IPS-20b (cell line): ENCODE measurements around the gene HOOK2.
"Not testable (repeated sequence)": the region's sequence is repeated elsewhere in the genome, so short reads cannot be mapped to it uniquely, and the experiment has no call there.

Experiments
- H3K27ac ChIP-seq: one replicate; pipeline ENCODE4 v1.5.1; 2013; ENCODE audit warnings: low read length
- H3K27me3 ChIP-seq: 2 replicates; pipeline ENCODE4 v1.6.1; 2013; ENCODE audit warnings: mild to moderate bottlenecking, low read length, inconsistent platforms; ENCODE audit not compliant: insufficient read depth
- H3K36me3 ChIP-seq: 2 replicates; pipeline ENCODE4 v1.6.1; 2013; ENCODE audit warnings: low read depth, mild to moderate bottlenecking, inconsistent platforms, low read length, moderate library complexity; ENCODE audit not compliant: insufficient read depth
- H3K4me1 ChIP-seq: 2 replicates; pipeline ENCODE4 v1.6.1; 2013; ENCODE audit warnings: mild to moderate bottlenecking, control low read depth, inconsistent platforms, low read length, moderate library complexity; ENCODE audit not compliant: insufficient read depth
- H3K4me3 ChIP-seq: 2 replicates; pipeline ENCODE4 v1.5.1; 2013; ENCODE audit warnings: mild to moderate bottlenecking, low read length, inconsistent platforms
- H3K9ac ChIP-seq: 2 replicates; pipeline ENCODE4 v1.6.1; 2013; ENCODE audit warnings: low read depth, mild to moderate bottlenecking, inconsistent platforms, low read length, moderate library complexity
- H3K9me3 ChIP-seq: 2 replicates; pipeline ENCODE4 v1.6.1; 2013; ENCODE audit warnings: mild to moderate bottlenecking, low read depth, low read length, inconsistent platforms; ENCODE audit not compliant: insufficient read depth

HOOK2 gene

DNA sequence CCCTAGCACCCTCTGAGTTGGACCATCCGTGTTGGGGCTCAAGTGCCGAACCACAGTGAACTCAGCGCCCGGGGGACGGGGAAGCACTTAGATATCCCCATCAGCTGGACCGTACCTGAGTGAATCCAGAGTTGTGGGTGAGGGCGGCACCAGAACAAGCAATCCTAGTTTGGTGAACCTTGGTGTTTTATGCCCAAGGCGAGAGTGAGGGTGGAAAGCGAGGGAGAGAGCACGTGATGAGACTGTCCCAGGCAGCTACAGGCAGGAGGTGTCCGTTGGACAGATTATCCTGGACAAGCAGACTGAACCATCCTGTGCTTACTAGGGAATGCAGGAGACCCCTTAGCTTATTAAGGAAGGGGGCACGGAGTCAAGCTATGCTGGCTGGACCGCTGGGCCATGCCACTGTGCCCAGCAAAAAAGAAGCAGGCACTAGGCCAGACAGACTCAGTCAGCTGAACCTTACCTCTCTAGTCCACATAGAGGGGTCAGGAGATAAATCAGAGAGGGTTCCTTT lies 37.5 kb downstream of the HOOK2 start:
- no peaks in the 10 kb centered on the region; the same call in 1 of the 2 replicates for H3K4me1 ChIP-seq
- peak overlapping the region; percentile 70 for H3K27ac ChIP-seq
- H3K9ac ChIP-seq: peak overlapping the region; percentile 83
- H3K36me3 ChIP-seq: peaks cover 22% of the 10 kb centered on the region; the same call in 1 of the 2 replicates
- no peaks in the 10 kb centered on the region for H3K9me3 ChIP-seq
- H3K27me3 ChIP-seq: no peaks in the 10 kb centered on the region
- peak overlapping the region; percentile 95 for H3K4me3 ChIP-seq

- H3K9ac ChIP-seq: peak within 1 kb of the TSS; percentile 83
- peak within 1 kb of the TSS; percentile 70 for H3K27ac ChIP-seq
- no peaks in the 10 kb centered on the region for H3K27me3 ChIP-seq
Observed at GRCh38 chr19:12736995-12737834, 38.1 kb downstream of the HOOK2 start, which contains the start of gene GET3. Gene GET3 (plus strand): TSS chr19:12737497. CDS start chr19:12737506, 9 bp downstream.

GRCh38 chr19:12733369-12734214 lies 41.8 kb downstream of the HOOK2 start:
- no peaks in the 10 kb centered on the region; the same call in 1 of the 2 replicates for H3K4me1 ChIP-seq

More at GRCh38 chr19:12736995-12737834, 38.1 kb downstream of the HOOK2 start, which contains the start of gene GET3:
- no peaks in the 10 kb centered on the region; the same call in 1 of the 2 replicates for H3K4me1 ChIP-seq
- H3K9me3 ChIP-seq: no peaks in the 10 kb centered on the region
- peak within 1 kb of the TSS; percentile 95 for H3K4me3 ChIP-seq
- H3K36me3 ChIP-seq: peaks cover 21% of the 10 kb centered on the region; the same call in 1 of the 2 replicates

GRCh38 chr19:12731337-12731736 lies 44.0 kb downstream of the HOOK2 start:
- no peaks in the 10 kb centered on the region for H3K27me3 ChIP-seq
- H3K36me3 ChIP-seq: peaks cover 42% of the 10 kb centered on the region
- no peak overlapping the region for H3K4me3 ChIP-seq
- no peak overlapping the region for H3K9ac ChIP-seq
- no peaks in the 10 kb centered on the region; the same call in 1 of the 2 replicates for H3K4me1 ChIP-seq
- no peaks in the 10 kb centered on the region for H3K9me3 ChIP-seq
- no peak overlapping the region for H3K27ac ChIP-seq

More at GRCh38 chr19:12733369-12734214, 41.8 kb downstream of the HOOK2 start:
- no peaks in the 10 kb centered on the region for H3K27me3 ChIP-seq
- H3K36me3 ChIP-seq: peaks cover 39% of the 10 kb centered on the region
- H3K9me3 ChIP-seq: no peaks in the 10 kb centered on the region
- peak overlapping the region; percentile 89 for H3K4me3 ChIP-seq
- H3K9ac ChIP-seq: peak overlapping the region; percentile 89
- H3K27ac ChIP-seq: peak overlapping the region; percentile 49

DNA sequence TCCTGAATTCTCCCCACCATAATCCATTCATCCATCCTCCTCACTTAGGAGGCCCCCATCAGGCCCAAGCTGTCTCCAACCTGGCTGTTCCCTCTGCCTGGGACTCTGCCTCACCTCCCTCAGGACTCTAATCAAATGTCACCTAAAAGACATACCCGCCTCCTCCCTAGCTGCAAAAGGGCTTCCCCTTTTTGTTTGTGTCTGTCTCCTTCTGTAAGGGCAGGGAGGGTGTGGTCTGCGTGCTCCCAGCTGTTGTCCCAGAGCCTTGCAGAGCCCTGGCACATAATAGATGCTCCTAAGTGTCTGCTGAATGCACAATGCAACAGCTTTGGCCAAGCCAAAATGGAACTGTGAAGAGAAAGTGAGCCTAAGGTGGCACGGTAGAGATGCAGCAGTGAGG lies 45.3 kb downstream of the HOOK2 start:
- no peak overlapping the region for H3K27ac ChIP-seq
- no peaks in the 10 kb centered on the region; the same call in 1 of the 2 replicates for H3K4me1 ChIP-seq
- peaks cover 42% of the 10 kb centered on the region for H3K36me3 ChIP-seq

DNA sequence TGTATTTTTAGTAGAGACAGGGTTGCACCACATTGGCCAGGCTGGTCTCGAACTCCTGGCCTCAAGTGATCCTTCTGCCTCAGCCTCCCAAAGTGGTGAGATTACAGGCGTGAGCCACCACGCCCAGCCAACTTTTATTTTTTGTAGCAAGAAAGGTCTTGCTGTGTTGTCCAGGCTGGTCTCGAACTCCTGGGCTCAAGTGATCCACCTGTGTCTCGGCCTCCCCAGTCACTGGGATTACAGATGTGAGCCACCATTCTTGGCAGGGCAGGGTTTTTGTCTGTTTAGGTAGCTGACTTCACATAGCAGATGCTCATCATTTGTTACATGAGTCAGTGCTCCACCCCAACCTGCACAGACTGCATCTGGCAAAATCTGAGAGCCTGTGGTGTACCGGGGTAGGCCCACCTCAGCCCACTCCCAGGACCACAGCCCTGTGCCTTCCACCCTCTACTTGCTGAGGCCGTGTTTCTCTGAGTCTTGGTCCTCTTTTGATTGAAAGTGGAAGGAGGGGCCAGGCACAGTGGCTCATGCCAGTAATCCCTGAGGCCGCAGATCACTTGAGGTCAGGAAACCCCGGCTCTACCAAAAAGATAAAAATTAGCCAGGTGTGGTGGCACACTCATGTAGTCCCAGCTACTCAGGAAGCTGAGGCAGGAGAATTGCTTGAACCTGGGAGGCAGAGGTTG lies 47.5 kb downstream of the HOOK2 start:
- no peaks in the 10 kb centered on the region for H3K27me3 ChIP-seq
- no peaks in the 10 kb centered on the region; the same call in 1 of the 2 replicates for H3K4me1 ChIP-seq
- peaks cover 42% of the 10 kb centered on the region for H3K36me3 ChIP-seq
- H3K27ac ChIP-seq: no peak overlapping the region
- no peaks in the 10 kb centered on the region for H3K9me3 ChIP-seq
- no peak overlapping the region for H3K9ac ChIP-seq
- H3K4me3 ChIP-seq: no peak overlapping the region

More for the DNA sequence above, 45.3 kb downstream of the HOOK2 start:
- Histone ChIP-seq H3K9ac (no peak overlapping the region), H3K4me3 (no peak overlapping the region), H3K27me3 (no peaks in the 10 kb centered on the region), H3K9me3 (no peaks in the 10 kb centered on the region)

DNA sequence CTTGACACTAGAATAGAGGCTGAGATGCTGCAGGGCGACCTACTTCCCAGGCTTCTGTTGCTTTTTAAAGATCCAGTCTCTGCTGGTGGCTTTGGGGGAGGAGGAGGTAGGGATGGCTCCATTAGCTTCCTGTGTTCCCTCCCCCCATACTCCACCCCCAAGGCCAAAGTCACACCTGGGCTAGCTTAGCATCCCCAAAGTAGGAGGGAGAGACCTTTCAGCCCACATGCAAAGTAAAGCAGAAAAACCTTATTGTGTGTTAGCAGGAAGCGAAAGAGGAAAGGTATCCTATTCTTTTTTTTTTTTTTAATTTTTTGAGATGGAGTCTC lies 48.4 kb downstream of the HOOK2 start:
- Histone ChIP-seq H3K9ac (no peak overlapping the region; the same call in 1 of the 2 replicates), H3K27me3 (no peaks in the 10 kb centered on the region), H3K4me3 (no peak overlapping the region), H3K4me1 (no peaks in the 10 kb centered on the region), H3K9me3 (no peaks in the 10 kb centered on the region), H3K27ac (no peak overlapping the region), H3K36me3 (peaks cover 38% of the 10 kb centered on the region)

DNA sequence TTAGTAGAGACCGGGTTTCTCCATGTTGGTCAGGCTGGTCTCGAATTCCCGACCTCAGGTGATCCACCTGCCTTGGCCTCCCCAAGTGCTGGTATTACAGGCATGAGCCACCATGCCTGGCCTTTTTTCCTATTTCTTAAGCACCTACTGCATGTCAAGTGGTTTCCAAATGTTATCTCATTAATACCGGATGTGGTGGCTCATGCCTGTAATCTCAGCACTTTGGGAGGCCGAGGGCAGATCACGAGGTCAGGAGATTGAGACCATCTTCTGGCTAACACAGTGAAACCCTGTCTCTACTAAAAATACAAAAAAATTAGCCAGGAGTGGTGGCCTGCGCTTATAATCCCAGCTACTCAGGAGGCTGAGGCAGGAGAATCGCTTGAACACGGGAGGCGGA lies 49.7 kb downstream of the HOOK2 start:
- H3K4me3 ChIP-seq, H3K9ac ChIP-seq, H3K9me3 ChIP-seq, H3K27me3 ChIP-seq, H3K4me1 ChIP-seq, H3K27ac ChIP-seq: not testable (repeated sequence)
- H3K36me3 ChIP-seq: peaks cover 27% of the 10 kb centered on the region

DNA sequence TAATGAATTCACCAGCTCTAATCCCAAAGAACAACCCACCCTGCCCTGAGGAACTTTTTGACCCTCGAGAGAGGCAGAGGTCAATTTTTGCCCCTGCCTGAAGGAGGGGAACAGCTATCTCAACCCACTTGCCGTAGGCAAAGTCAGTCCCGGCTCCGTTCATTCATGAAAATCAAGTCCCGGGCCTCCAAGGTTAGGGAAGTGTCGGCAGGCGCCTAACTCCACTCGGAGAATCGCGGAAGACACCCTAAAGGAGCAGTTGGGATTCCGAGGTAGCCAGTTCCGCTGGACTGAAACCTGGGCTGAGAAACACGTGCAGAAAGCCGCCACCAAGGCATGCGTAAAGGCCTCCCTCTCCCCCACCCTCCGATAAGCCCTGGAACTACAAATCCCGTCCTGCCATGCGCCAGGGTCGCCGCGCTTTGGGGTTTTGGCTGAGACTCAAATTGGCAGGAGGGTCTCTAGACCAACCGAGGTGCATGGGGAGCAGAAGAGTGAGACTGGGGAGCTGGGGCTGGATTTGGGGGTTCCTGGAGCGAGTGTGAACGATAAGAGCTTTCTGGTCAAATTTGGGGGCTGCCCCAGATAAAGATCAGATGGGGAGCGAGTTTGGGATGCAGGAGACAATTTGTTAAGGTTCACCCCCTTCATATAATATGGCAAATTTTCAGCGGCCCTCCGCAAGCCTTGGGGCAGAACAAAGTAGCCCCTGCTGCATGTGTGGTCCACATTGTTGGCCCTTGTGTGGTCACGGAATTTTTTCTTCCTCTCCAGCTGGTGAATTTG lies 51.5 kb downstream of the HOOK2 start, which contains the start of gene TNPO2:
Gene TNPO2, minus strand, starts transcription at position 292 of the 786 bp plus-strand sequence. CDS start 2,955 bp downstream, outside the sequence.
- Histone ChIP-seq H3K27ac (peak within 1 kb of the TSS; percentile 92), H3K4me1 (no peaks in the 10 kb centered on the region), H3K4me3 (peak within 1 kb of the TSS; percentile 97), H3K36me3 (peaks cover 25% of the 10 kb centered on the region), H3K9ac (peak within 1 kb of the TSS; percentile 99), H3K27me3 (no peaks in the 10 kb centered on the region), H3K9me3 (no peaks in the 10 kb centered on the region)

GRCh38 chr19:12723381-12723640 lies 52.0 kb downstream of the HOOK2 start:
- Histone ChIP-seq H3K9me3 (no peaks in the 10 kb centered on the region), H3K9ac (peak overlapping the region; percentile 99), H3K27me3 (no peaks in the 10 kb centered on the region), H3K4me3 (peak overlapping the region; percentile 97), H3K4me1 (no peaks in the 10 kb centered on the region), H3K36me3 (peaks cover 26% of the 10 kb centered on the region), H3K27ac (peak overlapping the region; percentile 92)
